ENCODE results near the gene VLDLR.

The VLDLR gene

GRCh38 chr9:2621722-2622460 lies at the start of gene VLDLR:
Gene VLDLR (plus strand): TSS chr9:2621787. CDS start chr9:2622190, 403 bp downstream.
- peaks cover 8% of the 10 kb centered on the region for H3K4me1 ChIP-seq (ENCODE audit: control insufficient read depth, insufficient read depth, low read length)

GRCh38 chr9:2574203-2574602 lies 47.4 kb upstream of the VLDLR start:
- H3K36me3 ChIP-seq (ENCODE audit: control insufficient read depth in 2 of 2, insufficient read depth in 2 of 2, low read length in 2 of 2): no peaks in the 10 kb centered on the region
- no peak overlapping the region for H3K27ac ChIP-seq (ENCODE audit: low read length)
- H3K4me1 ChIP-seq (ENCODE audit: control insufficient read depth, insufficient read depth, low read length): peaks cover 7% of the 10 kb centered on the region

More at GRCh38 chr9:2621722-2622460, at the start of gene VLDLR:
- Histone ChIP-seq H3K27me3 (ENCODE audit: control insufficient read depth in 1 of 2, insufficient read depth in 2 of 2, low read length in 2 of 2) (no peaks in the 10 kb centered on the region), H3K9ac (ENCODE audit: low read length in 2 of 2) (peak within 1 kb of the TSS; percentile 80 to 83), H3K4me3 (ENCODE audit: low read length in 2 of 2) (peak within 1 kb of the TSS; percentile 85 to 87), H3K36me3 (ENCODE audit: control insufficient read depth in 2 of 2, insufficient read depth in 2 of 2, low read length in 2 of 2) (no peaks in the 10 kb centered on the region), H3K9me3 (ENCODE audit: control insufficient read depth in 2 of 2, low read length in 2 of 2) (no peaks in the 10 kb centered on the region), H3K27ac (ENCODE audit: low read length) (peak within 1 kb of the TSS; percentile 64)

GRCh38 chr9:2576631-2577030 lies 45.0 kb upstream of the VLDLR start:
- Histone ChIP-seq H3K36me3 (ENCODE audit: control insufficient read depth in 2 of 2, insufficient read depth in 2 of 2, low read length in 2 of 2) (no peaks in the 10 kb centered on the region), H3K9ac (ENCODE audit: low read length in 2 of 2) (no peak overlapping the region), H3K27ac (ENCODE audit: low read length) (no peak overlapping the region), H3K4me1 (ENCODE audit: control insufficient read depth, insufficient read depth, low read length) (no peaks in the 10 kb centered on the region), H3K9me3 (ENCODE audit: control insufficient read depth in 2 of 2, low read length in 2 of 2) (no peaks in the 10 kb centered on the region), H3K4me3 (ENCODE audit: low read length in 2 of 2) (no peak overlapping the region), H3K27me3 (ENCODE audit: control insufficient read depth in 1 of 2, insufficient read depth in 2 of 2, low read length in 2 of 2) (no peaks in the 10 kb centered on the region)

More at GRCh38 chr9:2574203-2574602, 47.4 kb upstream of the VLDLR start:
- Histone ChIP-seq H3K9ac (ENCODE audit: low read length in 2 of 2) (no peak overlapping the region), H3K9me3 (ENCODE audit: control insufficient read depth in 2 of 2, low read length in 2 of 2) (no peaks in the 10 kb centered on the region), H3K4me3 (ENCODE audit: low read length in 2 of 2) (no peak overlapping the region), H3K27me3 (ENCODE audit: control insufficient read depth in 1 of 2, insufficient read depth in 2 of 2, low read length in 2 of 2) (no peaks in the 10 kb centered on the region)

- no peaks in the 10 kb centered on the region for H3K36me3 ChIP-seq (ENCODE audit: control insufficient read depth in 2 of 2, insufficient read depth in 2 of 2, low read length in 2 of 2)
- no peaks in the 10 kb centered on the region for H3K9me3 ChIP-seq (ENCODE audit: control insufficient read depth in 2 of 2, low read length in 2 of 2)
- no peaks in the 10 kb centered on the region for H3K27me3 ChIP-seq (ENCODE audit: control insufficient read depth in 1 of 2, insufficient read depth in 2 of 2, low read length in 2 of 2)
- H3K27ac ChIP-seq (ENCODE audit: low read length): no peak overlapping the region
- H3K9ac ChIP-seq (ENCODE audit: low read length in 2 of 2): no peak overlapping the region
- no peaks in the 10 kb centered on the region for H3K4me1 ChIP-seq (ENCODE audit: control insufficient read depth, insufficient read depth, low read length)
- no peak overlapping the region for H3K4me3 ChIP-seq (ENCODE audit: low read length in 2 of 2)
Observed at GRCh38 chr9:2583308-2584013, 38.1 kb upstream of the VLDLR start.

GRCh38 chr9:2591967-2592366 lies 29.6 kb upstream of the VLDLR start:
- no peak overlapping the region for H3K4me3 ChIP-seq (ENCODE audit: low read length in 2 of 2)
- H3K9me3 ChIP-seq (ENCODE audit: control insufficient read depth in 2 of 2, low read length in 2 of 2): peaks cover 4 to 6% of the 10 kb centered on the region in 2 donors
- no peak overlapping the region for H3K9ac ChIP-seq (ENCODE audit: low read length in 2 of 2)
- H3K27ac ChIP-seq (ENCODE audit: low read length): no peak overlapping the region
- H3K36me3 ChIP-seq (ENCODE audit: control insufficient read depth in 2 of 2, insufficient read depth in 2 of 2, low read length in 2 of 2): no peaks in the 10 kb centered on the region
- no peaks in the 10 kb centered on the region for H3K27me3 ChIP-seq (ENCODE audit: control insufficient read depth in 1 of 2, insufficient read depth in 2 of 2, low read length in 2 of 2)
- H3K4me1 ChIP-seq (ENCODE audit: control insufficient read depth, insufficient read depth, low read length): no peaks in the 10 kb centered on the region

- no peak overlapping the region for H3K9ac ChIP-seq (ENCODE audit: low read length in 2 of 2)
- H3K36me3 ChIP-seq (ENCODE audit: control insufficient read depth in 2 of 2, insufficient read depth in 2 of 2, low read length in 2 of 2): no peaks in the 10 kb centered on the region
- no peaks in the 10 kb centered on the region for H3K4me1 ChIP-seq (ENCODE audit: control insufficient read depth, insufficient read depth, low read length)
- H3K27me3 ChIP-seq (ENCODE audit: control insufficient read depth in 1 of 2, insufficient read depth in 2 of 2, low read length in 2 of 2): no peaks in the 10 kb centered on the region
- no peak overlapping the region for H3K27ac ChIP-seq (ENCODE audit: low read length)
- H3K4me3 ChIP-seq (ENCODE audit: low read length in 2 of 2): no peak overlapping the region
- H3K9me3 ChIP-seq (ENCODE audit: control insufficient read depth in 2 of 2, low read length in 2 of 2): peaks cover 4 to 6% of the 10 kb centered on the region in 2 donors
Observed at GRCh38 chr9:2593744-2594143, 27.8 kb upstream of the VLDLR start.

- no peaks in the 10 kb centered on the region for H3K36me3 ChIP-seq (ENCODE audit: control insufficient read depth in 2 of 2, insufficient read depth in 2 of 2, low read length in 2 of 2)
- H3K27me3 ChIP-seq (ENCODE audit: control insufficient read depth in 1 of 2, insufficient read depth in 2 of 2, low read length in 2 of 2): no peaks in the 10 kb centered on the region
- no peak overlapping the region for H3K9ac ChIP-seq (ENCODE audit: low read length in 2 of 2)
- no peak overlapping the region for H3K27ac ChIP-seq (ENCODE audit: low read length)
- H3K9me3 ChIP-seq (ENCODE audit: control insufficient read depth in 2 of 2, low read length in 2 of 2): peaks cover 4 to 6% of the 10 kb centered on the region in 2 donors
- no peaks in the 10 kb centered on the region for H3K4me1 ChIP-seq (ENCODE audit: control insufficient read depth, insufficient read depth, low read length)
- H3K4me3 ChIP-seq (ENCODE audit: low read length in 2 of 2): no peak overlapping the region
Observed at GRCh38 chr9:2595973-2596372, 25.6 kb upstream of the VLDLR start.

- H3K4me1 ChIP-seq (ENCODE audit: control insufficient read depth, insufficient read depth, low read length): no peaks in the 10 kb centered on the region
- H3K4me3 ChIP-seq (ENCODE audit: low read length in 2 of 2): no peak overlapping the region
- no peaks in the 10 kb centered on the region for H3K27me3 ChIP-seq (ENCODE audit: control insufficient read depth in 1 of 2, insufficient read depth in 2 of 2, low read length in 2 of 2)
- H3K27ac ChIP-seq (ENCODE audit: low read length): no peak overlapping the region
- H3K9ac ChIP-seq (ENCODE audit: low read length in 2 of 2): no peak overlapping the region
- no peaks in the 10 kb centered on the region for H3K36me3 ChIP-seq (ENCODE audit: control insufficient read depth in 2 of 2, insufficient read depth in 2 of 2, low read length in 2 of 2)
- H3K9me3 ChIP-seq (ENCODE audit: control insufficient read depth in 2 of 2, low read length in 2 of 2): no peaks in the 10 kb centered on the region
Observed at GRCh38 chr9:2597483-2597882, 24.1 kb upstream of the VLDLR start.

- Histone ChIP-seq H3K27ac (ENCODE audit: low read length) (no peak overlapping the region), H3K9me3 (ENCODE audit: control insufficient read depth in 2 of 2, low read length in 2 of 2) (no peaks in the 10 kb centered on the region), H3K4me3 (ENCODE audit: low read length in 2 of 2) (no peak overlapping the region), H3K4me1 (ENCODE audit: control insufficient read depth, insufficient read depth, low read length) (no peaks in the 10 kb centered on the region), H3K36me3 (ENCODE audit: control insufficient read depth in 2 of 2, insufficient read depth in 2 of 2, low read length in 2 of 2) (no peaks in the 10 kb centered on the region), H3K9ac (ENCODE audit: low read length in 2 of 2) (no peak overlapping the region), H3K27me3 (ENCODE audit: control insufficient read depth in 1 of 2, insufficient read depth in 2 of 2, low read length in 2 of 2) (no peaks in the 10 kb centered on the region)
Observed at GRCh38 chr9:2599896-2600295, 21.7 kb upstream of the VLDLR start.

- Histone ChIP-seq H3K4me1 (ENCODE audit: control insufficient read depth, insufficient read depth, low read length) (no peaks in the 10 kb centered on the region), H3K36me3 (ENCODE audit: control insufficient read depth in 2 of 2, insufficient read depth in 2 of 2, low read length in 2 of 2) (no peaks in the 10 kb centered on the region), H3K27ac (ENCODE audit: low read length) (no peak overlapping the region), H3K4me3 (ENCODE audit: low read length in 2 of 2) (no peak overlapping the region), H3K27me3 (ENCODE audit: control insufficient read depth in 1 of 2, insufficient read depth in 2 of 2, low read length in 2 of 2) (no peaks in the 10 kb centered on the region), H3K9me3 (ENCODE audit: control insufficient read depth in 2 of 2, low read length in 2 of 2) (no peaks in the 10 kb centered on the region), H3K9ac (ENCODE audit: low read length in 2 of 2) (no peak overlapping the region)
Observed at GRCh38 chr9:2600307-2600706, 21.3 kb upstream of the VLDLR start.

All from stomach smooth muscle (tissue), 2 donors.